Heart left ventricle (tissue), 16 donors: ENCODE measurements around the gene BRMS1. TPM values are rescaled to one million over a fixed set of nuclear protein-coding genes. Genes with fewer than 3 reads are reported as not detected.

Experiments used
- ATAC-seq, 4 donors: fragments of 200-7000 bp; cut with Tn5 transposase; one replicate each; pipeline ENCODE4 v1.9.1; 2020 to 2022; ENCODE audit warnings: moderate library complexity in 4 of 4, mild to moderate bottlenecking in 3 of 4, moderate number of reproducible peaks in 1 of 4
- DNase-seq, 5 donors: peaks; one replicate each; pipeline ENCODE4 v3.0.0-alpha.2; 2020
- H3K27ac ChIP-seq, 12 donors: fragments of 200-600 bp; sonication (generic) in 4 of 12; one replicate each; pipeline versions ENCODE4 v1.5.0 to v1.8.0; 2016 to 2022; ENCODE audit warnings: mild to moderate bottlenecking in 2 of 12
- H3K27me3 ChIP-seq, 9 donors: fragments of 200-600 bp; sonication (generic) in 2 of 9; one replicate each; pipeline versions ENCODE4 v1.5.1 to v1.8.0; 2016 to 2022; ENCODE audit warnings: mild to moderate bottlenecking in 3 of 9
- H3K36me3 ChIP-seq, 9 donors: fragments of 200-600 bp; sonication (generic) in 2 of 9; one replicate each; pipeline versions ENCODE4 v1.5.0 to v1.8.0; 2018 to 2022; ENCODE audit warnings: mild to moderate bottlenecking in 2 of 9
- H3K4me1 ChIP-seq, 12 donors: fragments of 200-600 bp; sonication (generic) in 4 of 12; one replicate each; pipeline versions ENCODE4 v1.5.0 to v1.8.0; 2016 to 2022; ENCODE audit warnings: mild to moderate bottlenecking in 3 of 12
- H3K4me3 ChIP-seq, 12 donors: fragments of 200-600 bp; sonication (generic) in 4 of 12; one replicate each; pipeline versions ENCODE4 v1.5.0 to v1.8.0; 2017 to 2022; ENCODE audit warnings: mild to moderate bottlenecking in 9 of 12, moderate library complexity in 4 of 12
- H3K9me3 ChIP-seq, 12 donors: fragments of 200-600 bp; sonication (generic) in 4 of 12; one replicate each; pipeline versions ENCODE4 v1.5.0 to v1.8.0; 2016 to 2022; ENCODE audit warnings: mild to moderate bottlenecking in 1 of 12
- POLR2A ChIP-seq, 2 donors: fragments of 450-650 bp; IDR thresholded peaks; one replicate each; pipeline ENCODE4 v1.6.1; 2017; ENCODE audit warnings: antibody characterized with exemption in 2 of 2, mild to moderate bottlenecking in 2 of 2, moderate library complexity in 2 of 2
- WGBS, 4 donors: extraction: QIAGEN DNeasy Blood & Tissue Kit in 2 of 4; methylation state at CpG; one replicate each; pipeline versions ENCODE4 v1.1.5 to v1.1.7; 2013 to 2018; 5-methylcytosine and 5-hydroxymethylcytosine counted together
- intact Hi-C, 10 donors: fragments of 100-400 bp; cut with DNase I; formaldehyde crosslinking; loops; one replicate each; pipeline versions ENCODE4 v1.11.1 to v1.14.2; 2022
- polyA plus RNA-seq, 2 donors: library from polyadenylated mRNA; stranded (reverse); fragments of 200-250 nt; gene quantifications; one replicate each; pipeline ENCODE4 v1.2.3, GENCODE V29; 2013
- total RNA-seq, 9 donors: library from RNA; depleted of rRNA in 2 of 9; stranded (reverse); fragments of >200 nt in 2 of 9; fragmentation: NEBNext Ultra II Directional in 3 of 9; extraction: Animal tissue kit (Norgen Biotek cat#: 25700) in 3 of 9; gene quantifications; one replicate each; pipeline versions ENCODE4 v1.1.0 to v1.2.4, GENCODE V29; 2016 to 2023
- TF ChIP-seq, protein P1 (sequence below), 12 donors: fragments of 200-600 bp; sonication (generic) in 4 of 12; IDR thresholded peaks; one replicate each; pipeline versions ENCODE4 v1.5.0 to v1.8.0; 2018 to 2022; ENCODE audit warnings: antibody characterized with exemption in 12 of 12, mild to moderate bottlenecking in 5 of 12
- donor health status: ischemic (EF 13 %, LVEDD 7.1; RV severe dilation, severe dysfunction).
- donor health status: healthy with polysubstance abuse.
- donor health status: DM: no; HTN: yes; CAD: no.
- donor health status: DM: no; HTN: no; CAD: no.
- donor health status: ischemic (EF 25% LVEDD 6.9; RV normal size, moderate dysfunction).
- donor health status: ischemic (EF 25% LVEDD 5.7; RV mildly dilated, moderate dysfunction).
- donor health status: healthy.
- donor health status: DM: yes; HTN: yes; CAD: no.
- donor health status: ischemic (EF 35%, LVEDD 5.7; RV mildly dilated, moderate dysfunction).
- donor health status: nonischemic (EF 11% LVEDD 7.7; RV severe dilation, severe dysfunction).
- donor health status: DM: yes; HTN: yes; CAD: no.
- donor health status: PGD.
- donor health status: ischemic (EF 29% LVEDD 5.4; RV normal size, mild dysfunction).
- donor health status: nonischemic (EF 23%, LVEDD 6.1; RV moderate dilation, normal function).

The BRMS1 gene
- total and polyA plus RNA-seq, 11 donors = 9.7 to 77.4 (median 22.7) TPM

DNA sequence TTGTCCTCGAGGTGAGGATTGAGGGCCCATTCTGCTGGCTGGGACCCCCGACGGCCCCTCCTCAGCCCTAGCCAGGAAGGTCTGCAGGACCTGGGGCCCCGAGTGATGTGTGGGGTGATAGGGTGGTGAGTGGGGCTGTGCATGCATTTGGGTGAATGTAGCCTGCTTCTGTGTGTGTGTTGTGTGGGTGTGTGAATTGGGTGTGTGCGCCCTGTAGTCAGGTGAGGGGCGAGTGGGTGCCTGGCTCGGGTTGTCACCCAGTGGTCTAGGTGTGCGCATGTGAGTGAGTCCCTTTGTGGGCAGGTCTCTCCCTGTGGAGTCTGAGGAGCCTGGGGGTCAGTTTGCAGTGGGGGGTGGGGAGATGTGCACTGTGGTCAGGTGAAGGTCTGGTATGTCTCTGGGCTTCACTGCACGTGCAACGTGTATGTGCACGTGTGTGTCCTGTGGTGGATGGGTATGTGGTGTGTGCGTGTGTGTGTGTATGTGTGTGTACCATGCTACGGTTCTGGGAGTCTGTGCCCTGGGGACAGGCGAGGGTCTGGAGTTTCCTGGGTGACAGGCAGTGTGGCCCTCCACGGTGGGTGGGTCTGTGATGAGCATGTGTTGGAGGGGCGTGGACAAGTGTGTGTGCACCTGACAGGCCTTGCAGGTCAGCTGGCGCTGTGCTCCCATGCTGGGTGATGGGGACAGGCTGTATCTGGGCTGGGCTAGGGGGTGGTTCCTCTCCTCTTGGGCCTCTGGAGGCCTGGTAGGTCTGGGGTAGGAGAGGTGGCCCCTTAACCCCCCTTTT is 52.2 kb downstream of the BRMS1 start:
- intact Hi-C loops = loop anchor here in 1 of 10 donors (5.0 kb wide), 1 partner anchor 45 kb away; the partner anchor contains the start of gene RIN1
- no peak for DNase-seq
- H3K27ac ChIP-seq = no peak overlapping the region
- 53 to 60% (median 54%) methylated on average over 15 to 17 of the region's 17 CpGs for WGBS, 4 donors
- peaks cover 0 to 30% (median 15%) of the 10 kb centered on the region in 12 donors for H3K4me1 ChIP-seq
- peaks cover 6 to 42% (median 26%) of the 10 kb centered on the region in 9 donors for H3K27me3 ChIP-seq
- TF ChIP-seq POLR2A (IDR thresholded peaks at IDR 0.05) = no peak
- TF ChIP-seq, protein P1, sequence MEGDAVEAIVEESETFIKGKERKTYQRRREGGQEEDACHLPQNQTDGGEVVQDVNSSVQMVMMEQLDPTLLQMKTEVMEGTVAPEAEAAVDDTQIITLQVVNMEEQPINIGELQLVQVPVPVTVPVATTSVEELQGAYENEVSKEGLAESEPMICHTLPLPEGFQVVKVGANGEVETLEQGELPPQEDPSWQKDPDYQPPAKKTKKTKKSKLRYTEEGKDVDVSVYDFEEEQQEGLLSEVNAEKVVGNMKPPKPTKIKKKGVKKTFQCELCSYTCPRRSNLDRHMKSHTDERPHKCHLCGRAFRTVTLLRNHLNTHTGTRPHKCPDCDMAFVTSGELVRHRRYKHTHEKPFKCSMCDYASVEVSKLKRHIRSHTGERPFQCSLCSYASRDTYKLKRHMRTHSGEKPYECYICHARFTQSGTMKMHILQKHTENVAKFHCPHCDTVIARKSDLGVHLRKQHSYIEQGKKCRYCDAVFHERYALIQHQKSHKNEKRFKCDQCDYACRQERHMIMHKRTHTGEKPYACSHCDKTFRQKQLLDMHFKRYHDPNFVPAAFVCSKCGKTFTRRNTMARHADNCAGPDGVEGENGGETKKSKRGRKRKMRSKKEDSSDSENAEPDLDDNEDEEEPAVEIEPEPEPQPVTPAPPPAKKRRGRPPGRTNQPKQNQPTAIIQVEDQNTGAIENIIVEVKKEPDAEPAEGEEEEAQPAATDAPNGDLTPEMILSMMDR (IDR thresholded peaks at IDR 0.05) = no peak
- H3K36me3 ChIP-seq = no peaks in the 10 kb centered on the region
- H3K4me3 ChIP-seq = peak overlapping the region in 2 of 12 donors; percentile 49 to 54
- no peaks in the 10 kb centered on the region for H3K9me3 ChIP-seq
- ATAC-seq = no peak

DNA sequence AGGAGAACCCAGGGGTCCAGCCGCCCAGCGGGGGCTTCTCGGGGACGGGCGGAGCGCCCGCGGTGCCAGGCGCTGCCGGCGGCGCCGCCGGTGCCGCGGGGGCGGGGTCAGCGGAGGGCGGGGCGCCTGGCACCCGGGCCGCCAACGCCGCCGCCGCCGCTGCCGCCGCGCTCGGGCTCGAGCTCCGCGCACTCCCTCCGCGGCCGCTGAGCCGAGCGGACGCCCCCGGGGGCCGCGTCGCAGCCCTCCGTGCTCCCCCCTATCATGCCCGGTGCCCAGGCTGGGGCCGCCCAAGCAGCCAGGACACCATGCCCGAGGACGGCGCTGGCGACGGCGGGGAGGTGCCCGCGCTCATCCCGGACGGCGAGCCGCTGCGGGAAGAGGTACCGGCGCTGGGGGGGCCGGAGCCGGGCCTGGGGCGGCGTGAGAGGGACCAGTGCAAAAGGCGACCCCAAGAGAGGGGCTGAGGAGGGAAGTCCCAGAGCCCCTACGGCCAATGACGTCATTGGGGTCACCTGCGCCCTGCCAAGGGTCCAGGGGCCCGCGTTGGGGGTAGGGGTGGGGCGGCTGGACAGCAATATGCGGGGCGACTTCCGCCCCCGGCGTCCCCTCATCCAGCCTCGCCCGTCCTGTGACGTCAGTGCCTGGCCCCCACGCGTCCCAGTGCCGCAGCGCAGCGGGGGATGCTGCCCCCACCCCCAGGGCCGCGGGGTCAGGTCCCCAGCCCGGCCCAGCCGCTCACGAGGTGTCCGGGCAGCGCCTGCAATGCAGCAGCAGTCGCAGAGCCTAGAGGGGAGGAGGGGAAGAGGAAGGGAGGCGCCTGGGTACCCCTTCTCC is 53.0 kb downstream of the BRMS1 start, which contains the start of gene TMEM151A:
Gene TMEM151A, plus strand, starts transcription at position 189 of the 837 bp plus-strand sequence. Its CDS starts 120 bp downstream, at position 309.
- DNase-seq = no peak
- TF ChIP-seq POLR2A (IDR thresholded peaks at IDR 0.05) = no peak
- TF ChIP-seq, protein P1 (IDR thresholded peaks at IDR 0.05) = no peak
- peaks cover 6 to 42% (median 26%) of the 10 kb centered on the region in 9 donors for H3K27me3 ChIP-seq
- peaks cover 0 to 38% (median 21%) of the 10 kb centered on the region in 12 donors for H3K4me1 ChIP-seq
- no peaks in the 10 kb centered on the region for H3K9me3 ChIP-seq
- no peak within 1 kb of the TSS for H3K27ac ChIP-seq
- no peak for ATAC-seq
- H3K36me3 ChIP-seq = peaks cover 0 to 1% (median 0%) of the 10 kb centered on the region in 9 donors
- intact Hi-C loops = loop anchor here in 1 of 10 donors (5.0 kb wide), 1 partner anchor 45 kb away; the partner anchor contains the start of gene RIN1
- 1 to 7% (median 3%) methylated on average over 7 to 95 of the region's 95 CpGs for WGBS, 4 donors
- peak within 1 kb of the TSS in 11 of 12 donors; percentile 8 to 54 (median 44) for H3K4me3 ChIP-seq

DNA sequence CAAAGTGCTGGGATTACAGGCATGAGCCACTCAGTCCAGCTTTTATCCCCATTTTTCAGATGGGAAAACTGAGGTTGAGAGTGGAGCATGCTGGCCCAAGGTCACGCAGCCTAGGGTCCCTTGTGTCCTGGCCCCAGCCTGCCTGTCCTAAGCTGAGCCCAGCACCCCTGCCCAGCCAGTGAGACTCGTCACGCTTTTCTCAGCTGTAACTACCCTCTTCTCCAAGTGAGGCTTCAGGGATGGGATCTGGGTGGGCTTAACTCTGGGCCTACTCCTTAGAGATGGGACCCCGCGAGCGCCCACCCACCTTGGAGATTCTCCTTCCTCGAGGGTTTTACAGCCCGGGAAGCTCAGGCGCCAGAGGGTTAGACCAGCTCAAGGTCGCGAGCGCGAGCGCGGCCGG is 53.6 kb downstream of the BRMS1 start:
- H3K27me3 ChIP-seq = peaks cover 6 to 41% (median 26%) of the 10 kb centered on the region in 9 donors
- ATAC-seq (no peak), DNase-seq (no peak)
- H3K27ac ChIP-seq = no peak overlapping the region
- intact Hi-C loops = loop anchor here in 1 of 10 donors (5.0 kb wide), 1 partner anchor 46 kb away; the partner anchor contains the start of gene RIN1
- peaks cover 0 to 5% (median 0%) of the 10 kb centered on the region in 9 donors for H3K36me3 ChIP-seq
- no peaks in the 10 kb centered on the region for H3K9me3 ChIP-seq
- peaks cover 0 to 41% (median 22%) of the 10 kb centered on the region in 12 donors for H3K4me1 ChIP-seq
- TF ChIP-seq POLR2A (IDR thresholded peaks at IDR 0.05) = no peak
- TF ChIP-seq, protein P1 (IDR thresholded peaks at IDR 0.05) = no peak
- 19 to 27% (median 21%) methylated on average over 9 to 16 of the region's 16 CpGs for WGBS, 4 donors
- peak overlapping the region in 2 of 12 donors; percentile 49 to 50 for H3K4me3 ChIP-seq
